H9 (cell line): Measurements from ENCODE around the gene NDOR1. TPM values are rescaled to one million over a fixed set of nuclear protein-coding genes. Genes with fewer than 3 reads are reported as not detected.

Source experiments
- DNase-seq: peaks from one replicate; pipeline ENCODE4 v3.0.0-alpha.2; 2017
- H2AFZ ChIP-seq: one replicate; pipeline ENCODE4 v1.6.1; 2013; ENCODE audit warnings: mild to moderate bottlenecking, low read length, control low read depth, moderate library complexity
- H2AK5ac ChIP-seq: 2 replicates; pipeline ENCODE4 v1.6.1; 2013; ENCODE audit warnings: low read length, control low read depth, mixed read lengths; ENCODE audit not compliant: insufficient read length
- H2BK120ac ChIP-seq: one replicate; pipeline ENCODE4 v1.6.1; 2013; ENCODE audit warnings: low read depth, mild to moderate bottlenecking, low read length, control low read depth, inconsistent platforms; ENCODE audit not compliant: poor library complexity, severe bottlenecking
- H2BK12ac ChIP-seq: 2 replicates; pipeline ENCODE4 v1.6.1; 2013; ENCODE audit warnings: low read length, control low read depth, mixed read lengths, low read depth; ENCODE audit not compliant: insufficient read length
- H2BK15ac ChIP-seq: 2 replicates; pipeline ENCODE4 v1.6.1; 2013; ENCODE audit warnings: low read depth, low read length, control low read depth
- H2BK20ac ChIP-seq: one replicate; pipeline ENCODE4 v1.6.1; 2013; ENCODE audit warnings: low read depth, mild to moderate bottlenecking, low read length, control low read depth, inconsistent platforms; ENCODE audit not compliant: poor library complexity, severe bottlenecking
- H2BK5ac ChIP-seq: 2 replicates; pipeline ENCODE4 v1.6.1; 2013; ENCODE audit warnings: low read length, control low read depth, mixed read lengths; ENCODE audit not compliant: insufficient read length
- H3K14ac ChIP-seq: 2 replicates; pipeline ENCODE4 v1.6.1; 2013; ENCODE audit warnings: low read length, control low read depth; ENCODE audit not compliant: insufficient read depth
- H3K18ac ChIP-seq: 2 replicates; pipeline ENCODE4 v1.6.1; 2013; ENCODE audit warnings: low read depth, mild to moderate bottlenecking, mixed read lengths, low read length, control low read depth; ENCODE audit not compliant: insufficient read length
- H3K23ac ChIP-seq: 2 replicates; pipeline ENCODE4 v1.6.1; 2013; ENCODE audit warnings: low read length, control low read depth, mixed read lengths, low read depth; ENCODE audit not compliant: insufficient read length
- H3K23me2 ChIP-seq: 2 replicates; pipeline ENCODE4 v1.6.1; 2013; ENCODE audit warnings: low read depth, mild to moderate bottlenecking, mixed read lengths, low read length, control low read depth; ENCODE audit not compliant: insufficient read length, poor library complexity, severe bottlenecking
- H3K27ac ChIP-seq: 2 replicates; pipeline ENCODE4 v1.5.1; 2013; ENCODE audit warnings: low read length, control low read depth, mixed read lengths, low read depth; ENCODE audit not compliant: insufficient read length
- H3K27me3 ChIP-seq: 2 replicates; pipeline ENCODE4 v1.6.1; 2013; ENCODE audit warnings: low read length, control low read depth, inconsistent platforms; ENCODE audit not compliant: insufficient read depth
- H3K4ac ChIP-seq: 2 replicates; pipeline ENCODE4 v1.6.1; 2013; ENCODE audit warnings: low read depth, mild to moderate bottlenecking, control low read depth, inconsistent platforms, low read length, moderate library complexity
- H3K4me1 ChIP-seq: 2 replicates; pipeline ENCODE4 v1.6.1; 2013; ENCODE audit warnings: low read length, control low read depth, inconsistent platforms; ENCODE audit not compliant: insufficient read depth
- H3K4me2 ChIP-seq: 2 replicates; pipeline ENCODE4 v1.6.1; 2013; ENCODE audit warnings: low read length, control low read depth, mixed read lengths; ENCODE audit not compliant: insufficient read length, insufficient read depth
- H3K56ac ChIP-seq: 2 replicates; pipeline ENCODE4 v1.6.1; 2013; ENCODE audit warnings: low read depth, mild to moderate bottlenecking, mixed read lengths, low read length, control low read depth; ENCODE audit not compliant: insufficient read length
- H3K79me1 ChIP-seq: 2 replicates; pipeline ENCODE4 v1.6.1; 2013; ENCODE audit warnings: low read depth, mild to moderate bottlenecking, moderate library complexity, low read length, control low read depth, inconsistent platforms; ENCODE audit not compliant: insufficient read depth, poor library complexity, severe bottlenecking
- H3K79me2 ChIP-seq: 2 replicates; pipeline ENCODE4 v1.6.1; 2013; ENCODE audit warnings: low read length, control low read depth, inconsistent platforms; ENCODE audit not compliant: insufficient read depth
- H3K9ac ChIP-seq: 2 replicates; pipeline ENCODE4 v1.6.1; 2013; ENCODE audit warnings: low read length, control low read depth, mixed read lengths; ENCODE audit not compliant: insufficient read length; ENCODE audit errors: extremely low read depth
- H3K9me3 ChIP-seq: one replicate; pipeline ENCODE4 v1.6.1; 2013; ENCODE audit warnings: low read depth, low read length, inconsistent platforms; ENCODE audit not compliant: control insufficient read depth
- H3T11ph ChIP-seq: one replicate; pipeline ENCODE4 v1.6.1; 2013; ENCODE audit warnings: mild to moderate bottlenecking, low read length, control low read depth, inconsistent platforms
- H4K20me1 ChIP-seq: one replicate; pipeline ENCODE4 v1.6.1; 2013; ENCODE audit not compliant: control insufficient read depth, insufficient read length, insufficient read depth
- H4K5ac ChIP-seq: 2 replicates; pipeline ENCODE4 v1.6.1; 2013; ENCODE audit warnings: low read depth, mild to moderate bottlenecking, mixed read lengths, low read length, control low read depth; ENCODE audit not compliant: insufficient read length
- H4K8ac ChIP-seq: replicated peaks from 2 replicates; pipeline ENCODE4 v1.6.1; 2013; ENCODE audit warnings: low read length, control low read depth, mixed read lengths, low read depth; ENCODE audit not compliant: insufficient read length
- H4K91ac ChIP-seq: 2 replicates; pipeline ENCODE4 v1.6.1; 2013; ENCODE audit warnings: low read depth, mild to moderate bottlenecking, moderate library complexity, mixed read lengths, low read length, control low read depth; ENCODE audit not compliant: insufficient read length
- H3K27ac Mint-ChIP-seq, 3 experiments: 2 replicates in 2 of 3; 3 replicates in 1 of 3; pipeline ENCODE4 v1.8.0; 2020 to 2021; ENCODE audit warnings: mixed read lengths in 3 of 3, mild to moderate bottlenecking in 1 of 3, moderate library complexity in 1 of 3
- H3K27me3 Mint-ChIP-seq: 2 replicates; pipeline ENCODE4 v1.8.0; 2021; ENCODE audit warnings: low read depth, mild to moderate bottlenecking, moderate library complexity, mixed read lengths
- H3K36me3 Mint-ChIP-seq, 3 experiments: 2 replicates in 2 of 3; 3 replicates in 1 of 3; pipeline ENCODE4 v1.8.0; 2020 to 2021; ENCODE audit warnings: low read depth in 3 of 3, mixed read lengths in 3 of 3; ENCODE audit not compliant: insufficient read depth in 1 of 3
- H3K4me1 Mint-ChIP-seq, 2 experiments: 2 replicates each; pipeline ENCODE4 v1.8.0; 2020; ENCODE audit warnings: mixed read lengths in 2 of 2
- H3K4me3 Mint-ChIP-seq, 2 experiments: 2 replicates in 1 of 2; 3 replicates in 1 of 2; pipeline ENCODE4 v1.8.0; 2020 to 2021; ENCODE audit warnings: mild to moderate bottlenecking in 2 of 2, mixed read lengths in 2 of 2, moderate library complexity in 1 of 2
- H3K9me3 Mint-ChIP-seq, 2 experiments: 2 replicates in 1 of 2; 3 replicates in 1 of 2; pipeline ENCODE4 v1.8.0; 2020; ENCODE audit warnings: mild to moderate bottlenecking in 2 of 2, mixed read lengths in 2 of 2, moderate library complexity in 1 of 2
- CTCF ChIP-seq: fragments of 200-600 bp; sonication (generic); conservative IDR thresholded peaks from 3 replicates; pipeline ENCODE4 v1.8.0; 2021; ENCODE audit warnings: antibody characterized with exemption, mild to moderate bottlenecking
- WGBS: extraction: QIAGEN DNeasy Blood & Tissue Kit; methylation state at CpG from one replicate; pipeline ENCODE4 v1.1.7; 2013; ENCODE audit warnings: missing lambda C conversion rate, low lambda C conversion rate, mixed read lengths; ENCODE audit not compliant: insufficient read length; ENCODE audit errors: extremely low coverage; 5-methylcytosine and 5-hydroxymethylcytosine counted together
- total RNA-seq: library from RNA; stranded (reverse); gene quantifications from 2 replicates; pipeline ENCODE4 v1.2.1, GENCODE V29; 2021

Gene NDOR1
- total RNA-seq, 1 experiment from 2014 or later: 44.1 TPM

GRCh38 chr9:137220317-137221094, 15.0 kb downstream of the NDOR1 start:
- Histone ChIP-seq H2AK5ac (no peak overlapping the region), H3K27ac (no peak overlapping the region), H3K79me1 (no peaks in the 10 kb centered on the region), H4K91ac (no peak overlapping the region), H3K18ac (no peak overlapping the region), H2BK15ac (no peak overlapping the region), H3T11ph (no peak overlapping the region), H4K8ac (no peak overlapping the region), H2BK120ac (no peak overlapping the region), H3K9ac (no peak overlapping the region), H2AFZ (no peak overlapping the region), H4K20me1 (no peaks in the 10 kb centered on the region), H3K27me3 (no peaks in the 10 kb centered on the region), H3K23me2 (peaks cover 18% of the 10 kb centered on the region), H3K56ac (no peak overlapping the region), H2BK20ac (no peak overlapping the region), H3K23ac (no peak overlapping the region), H3K4me1 (no peaks in the 10 kb centered on the region; the same call in 1 of the 2 replicates), H3K4me2 (no peak overlapping the region), H3K14ac (no peak overlapping the region), H3K9me3 (no peaks in the 10 kb centered on the region), H2BK12ac (no peak overlapping the region), H4K5ac (no peak overlapping the region), H3K4ac (no peak overlapping the region), H2BK5ac (no peak overlapping the region), H3K79me2 (no peaks in the 10 kb centered on the region)
- Mint-ChIP-seq H3K4me1 (peaks cover 4 to 8% of the 10 kb centered on the region in 2 experiments), H3K27ac (no peak overlapping the region), H3K36me3 (peaks cover 0 to 15% (median under 1%) of the 10 kb centered on the region in 3 experiments; a peak in 1 of 7 replicates), H3K9me3 (no peaks in the 10 kb centered on the region), H3K27me3 (no peaks in the 10 kb centered on the region), H3K4me3 (peak overlapping the region; percentile 22 to 60; a peak in 3 of 5 replicates)
- DNase-seq: no peak
- no CpG with 5 or more reads among the region's 52 CpGs for WGBS
- TF ChIP-seq CTCF: no peak
